Activated naive CD4-positive, alpha-beta T cell treated with Interleukin-2 at 50 U/mL for 16 hours (primary cell): ENCODE measurements around the gene KRT9.
"Not testable (repeated sequence)": the region's sequence is repeated elsewhere in the genome, so short reads cannot be mapped to it uniquely, and the experiment has no call there.

ENCODE experiments used
- DNase-seq: peaks from one replicate; pipeline ENCODE4 v3.0.0-alpha.2; 2020

The KRT9 gene

DNA sequence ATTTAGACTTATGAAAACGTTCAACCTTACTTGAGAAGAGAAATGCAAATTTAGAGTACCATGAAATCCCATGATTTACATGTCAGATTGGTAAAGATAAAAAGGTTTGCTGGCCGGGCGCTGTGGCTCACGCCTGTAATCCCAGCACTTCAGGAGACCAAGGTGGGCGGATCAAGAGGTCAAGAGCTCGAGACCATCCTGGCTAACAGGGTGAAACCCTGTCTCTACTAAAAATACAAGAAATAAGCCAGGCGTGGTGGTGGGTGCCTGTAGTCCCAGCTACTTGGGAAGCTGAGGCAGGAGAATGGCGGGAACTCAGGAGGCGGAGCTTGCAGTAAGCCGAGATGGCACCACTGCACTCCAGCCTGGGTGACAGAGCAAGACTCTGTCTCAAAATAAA is 29.1 kb downstream of the KRT9 start:
- DNase-seq: not testable (repeated sequence)

DNA sequence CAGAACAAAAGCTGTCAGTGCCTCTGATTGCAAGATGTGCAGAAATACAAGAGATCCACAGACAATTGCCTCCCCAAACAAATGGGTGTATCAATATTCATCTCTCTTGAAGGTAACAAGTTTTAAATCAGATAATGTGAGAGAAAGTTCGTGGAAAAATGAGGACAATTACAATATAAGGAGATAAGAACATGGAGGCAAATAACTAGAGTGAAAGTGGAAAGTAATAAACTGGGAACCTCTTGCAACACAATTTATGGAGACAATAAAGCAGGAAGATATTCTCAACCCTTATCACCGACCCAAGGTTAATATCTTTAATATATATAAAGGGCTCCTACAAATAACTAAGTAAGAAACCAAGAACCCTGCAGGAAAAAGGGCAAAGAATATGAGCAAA is 29.5 kb downstream of the KRT9 start:
- no peak for DNase-seq

DNA sequence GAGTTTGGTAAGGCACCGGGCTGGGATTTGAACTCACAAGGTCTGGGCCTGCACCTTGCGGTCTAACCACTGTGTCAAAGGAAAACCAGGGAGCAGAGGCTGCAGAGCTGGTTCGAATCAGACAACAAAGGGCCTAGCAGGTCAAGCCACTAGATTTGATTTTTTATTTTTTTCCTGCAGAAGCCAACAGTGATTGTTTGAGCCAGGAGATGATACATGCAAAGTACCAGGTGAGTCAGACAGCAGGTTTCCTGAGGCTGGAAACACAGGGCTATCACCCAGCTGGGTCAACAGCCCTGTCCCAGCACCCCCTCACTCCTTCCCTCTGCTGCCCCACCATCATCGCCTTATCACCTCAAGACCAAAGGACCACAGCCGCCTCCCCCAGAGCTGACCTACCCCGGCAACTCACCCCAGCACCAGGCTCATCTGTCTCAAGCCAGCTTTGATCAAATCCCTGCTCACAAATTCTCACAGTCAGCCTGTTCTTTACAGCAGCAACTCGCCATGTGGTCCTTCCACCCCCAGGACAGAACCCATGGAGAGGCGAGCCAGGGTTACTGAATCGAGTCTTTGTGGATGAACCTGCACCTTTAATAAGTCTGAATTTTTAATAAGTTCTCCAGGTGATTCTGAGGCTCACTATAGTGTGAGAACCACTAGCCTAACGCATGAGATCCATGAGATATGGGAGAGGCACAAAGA is 30.8 kb downstream of the KRT9 start:
- DNase-seq: no peak

DNA sequence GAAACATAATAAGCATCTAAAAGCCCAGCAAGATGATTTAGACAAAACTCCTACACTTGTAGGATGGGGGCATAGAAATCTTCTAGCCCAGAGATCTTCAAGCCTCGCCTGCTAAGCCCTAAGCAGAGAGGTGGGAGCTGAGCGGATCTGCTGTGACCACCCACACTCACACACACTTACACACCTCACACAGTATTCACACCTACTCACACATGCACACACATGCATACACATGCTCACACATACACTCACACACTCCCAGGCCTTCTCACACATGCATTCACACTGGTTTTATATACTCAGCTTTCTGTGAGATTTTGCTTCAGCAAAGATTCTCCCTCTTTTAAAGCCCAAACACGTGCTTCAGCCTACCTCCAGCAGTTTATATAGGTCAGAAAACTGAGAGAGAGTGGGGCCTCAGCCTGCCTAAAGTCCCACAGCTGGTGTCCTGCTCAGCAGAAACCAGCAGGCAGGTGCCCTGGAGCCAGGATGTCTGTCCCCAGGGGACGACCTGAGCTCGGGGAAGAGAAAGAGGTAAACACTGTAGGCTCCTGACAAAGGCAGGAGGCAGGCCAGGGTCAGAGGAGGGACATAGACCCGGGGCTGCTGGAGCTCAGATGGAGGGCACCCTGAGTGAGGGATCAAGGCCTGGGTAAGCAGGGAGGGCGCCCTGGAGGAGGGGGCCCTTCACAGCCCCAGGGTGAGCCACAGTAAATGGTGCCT is 31.7 kb downstream of the KRT9 start:
- no peak for DNase-seq

DNA sequence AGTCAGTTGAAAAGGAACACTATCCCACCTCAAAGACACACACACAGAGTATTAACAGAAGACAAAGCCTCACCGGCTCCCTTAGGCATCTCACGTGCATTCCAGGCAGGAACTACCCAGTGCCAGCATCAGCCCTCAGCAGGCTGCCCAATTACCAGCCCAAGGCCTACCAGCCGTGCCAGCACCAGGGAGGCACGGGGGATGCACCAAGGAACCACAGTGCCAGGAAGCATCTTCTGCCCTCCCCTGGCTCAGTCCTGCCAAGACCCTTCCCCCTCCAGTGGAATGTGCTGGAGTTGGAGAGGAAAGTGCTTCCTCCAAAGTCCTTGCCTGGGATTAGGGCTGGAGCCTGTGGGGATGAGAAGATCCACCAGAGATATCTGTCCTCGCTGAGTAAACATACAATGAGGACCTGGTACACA is 32.8 kb downstream of the KRT9 start:
- no peak for DNase-seq

DNA sequence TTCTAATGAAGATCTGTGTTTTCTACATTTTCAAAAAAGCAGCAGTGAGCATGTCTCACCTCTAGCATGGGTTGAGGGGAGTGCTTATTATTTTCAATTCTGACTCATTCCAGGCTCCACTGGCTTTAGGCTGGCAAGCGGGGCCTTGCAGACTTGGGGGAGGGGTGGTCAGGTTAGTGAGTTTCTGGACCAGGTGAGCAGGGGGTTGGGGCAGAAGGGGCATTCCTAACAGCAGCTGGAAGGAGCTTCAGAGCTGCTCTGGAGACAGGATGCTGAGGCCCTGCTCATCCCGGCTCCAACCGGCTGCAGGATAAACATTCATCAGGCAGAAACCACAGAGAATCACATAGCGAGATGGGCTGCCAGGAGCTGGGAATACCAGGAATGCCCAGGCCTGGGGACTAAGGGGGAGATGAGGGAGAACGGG is 33.3 kb downstream of the KRT9 start:
- DNase-seq: no peak

DNA sequence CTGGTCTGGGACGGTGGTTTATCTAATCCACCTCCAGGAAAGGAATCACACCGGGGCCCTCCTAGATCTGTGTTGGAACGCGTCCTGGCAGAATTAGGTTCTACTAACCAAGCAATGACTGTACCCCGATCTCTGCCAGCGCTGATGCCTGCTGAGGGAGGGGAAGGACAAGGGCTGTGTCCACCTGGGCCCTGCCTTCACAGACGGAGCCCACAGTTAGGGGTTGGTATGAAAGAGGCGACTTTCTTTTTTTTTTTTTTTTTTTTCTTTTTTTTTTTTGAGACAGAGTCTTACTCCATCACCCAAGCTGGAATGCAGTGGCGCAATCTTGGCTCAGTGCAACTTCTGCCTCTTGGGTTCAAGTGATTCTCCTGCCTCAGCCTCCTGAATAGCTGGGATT is 33.9 kb downstream of the KRT9 start:
- no peak for DNase-seq

DNA sequence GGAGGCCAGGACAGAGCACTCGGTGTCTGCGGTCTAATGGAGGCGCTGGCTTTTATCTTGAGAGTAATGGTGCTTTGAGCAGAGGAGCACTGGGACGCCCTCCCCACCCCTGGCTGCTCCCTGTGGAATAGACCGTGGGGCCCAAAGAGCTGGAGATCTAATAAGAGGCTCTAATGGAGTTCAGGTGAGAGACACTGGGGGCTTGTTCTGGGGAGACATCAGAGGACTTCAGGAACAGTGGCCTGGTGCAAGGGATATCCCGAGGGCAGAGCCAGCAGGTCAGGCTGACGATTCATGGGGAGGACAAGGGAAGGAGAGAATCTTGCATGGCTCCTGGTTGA is 34.3 kb downstream of the KRT9 start:
- DNase-seq: no peak

DNA sequence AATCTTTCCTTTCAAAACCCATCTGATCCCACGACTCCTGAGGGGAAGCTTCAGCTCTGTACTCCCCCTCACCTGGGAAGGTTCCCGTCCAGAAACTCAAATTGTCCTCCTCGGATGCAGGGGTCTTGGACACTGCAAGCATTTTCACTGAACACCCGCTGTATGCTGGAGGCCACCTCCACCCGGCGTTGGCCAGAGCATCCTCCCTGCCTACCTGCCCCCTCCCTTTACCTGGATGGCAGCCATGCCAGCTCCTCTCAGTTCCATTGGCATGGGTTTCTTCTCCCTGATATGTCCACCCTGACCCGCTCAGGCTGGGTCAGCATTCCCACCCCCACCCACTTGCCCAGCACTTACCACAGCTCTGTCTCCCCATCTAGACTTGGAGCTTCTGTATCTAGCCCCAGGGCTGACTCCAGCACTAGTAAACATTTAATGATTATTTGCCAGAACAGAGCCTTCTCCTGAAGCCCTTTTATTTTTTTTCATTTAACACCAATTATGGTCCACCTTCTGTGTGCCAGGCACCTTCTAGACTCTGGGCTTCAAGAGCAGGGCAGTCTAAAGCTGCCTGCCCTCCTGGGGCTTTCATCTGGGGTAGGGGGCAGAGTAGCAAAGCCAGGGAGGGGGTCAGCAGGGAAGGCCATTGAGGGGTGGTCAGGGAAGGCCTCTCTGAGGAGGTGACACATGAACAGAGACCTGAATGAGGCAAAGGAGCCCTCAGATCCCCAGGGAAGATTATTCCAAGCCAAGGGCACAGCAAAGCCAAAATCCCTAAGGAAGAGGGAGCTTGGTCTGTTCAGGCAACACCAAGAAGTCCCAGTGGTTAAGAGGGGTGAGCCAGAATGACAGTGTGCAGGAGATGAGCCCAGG is 34.9 kb downstream of the KRT9 start:
- DNase-seq: no peak

DNA sequence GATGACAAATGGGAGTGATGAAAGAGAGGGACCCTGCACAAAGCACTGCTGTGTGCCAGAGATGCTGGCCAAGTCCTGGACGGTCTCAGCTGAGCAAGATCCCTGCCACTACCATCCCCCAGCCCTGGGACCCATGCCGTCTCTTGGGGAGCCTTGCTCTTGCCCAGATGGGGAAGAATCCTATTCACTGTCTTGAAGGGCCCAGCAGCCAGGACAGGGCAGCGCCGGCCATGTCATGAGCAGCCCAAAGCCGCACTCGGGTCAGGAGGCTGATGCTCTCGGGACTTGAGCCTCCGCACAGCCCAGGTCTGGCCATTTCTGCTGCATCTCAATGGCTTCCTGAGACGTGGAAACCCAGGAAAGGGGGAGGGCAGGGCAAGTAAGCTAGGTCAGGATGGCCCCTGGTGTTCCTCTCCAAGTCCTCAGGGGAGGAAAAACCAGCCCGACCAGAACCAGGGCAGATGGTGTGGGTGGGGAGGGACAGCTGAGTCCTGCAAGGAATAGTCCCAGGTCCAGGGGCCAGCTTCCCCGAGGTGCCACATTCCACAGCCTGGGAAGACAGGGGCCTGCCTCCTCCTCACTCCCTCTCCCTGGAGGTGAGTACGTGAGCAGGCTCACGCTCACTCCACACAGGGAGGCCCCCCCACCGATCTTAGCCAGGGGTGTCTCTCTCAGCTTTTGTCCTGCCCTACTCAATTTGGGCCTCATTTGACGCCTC is 35.9 kb downstream of the KRT9 start:
- no peak for DNase-seq

DNA sequence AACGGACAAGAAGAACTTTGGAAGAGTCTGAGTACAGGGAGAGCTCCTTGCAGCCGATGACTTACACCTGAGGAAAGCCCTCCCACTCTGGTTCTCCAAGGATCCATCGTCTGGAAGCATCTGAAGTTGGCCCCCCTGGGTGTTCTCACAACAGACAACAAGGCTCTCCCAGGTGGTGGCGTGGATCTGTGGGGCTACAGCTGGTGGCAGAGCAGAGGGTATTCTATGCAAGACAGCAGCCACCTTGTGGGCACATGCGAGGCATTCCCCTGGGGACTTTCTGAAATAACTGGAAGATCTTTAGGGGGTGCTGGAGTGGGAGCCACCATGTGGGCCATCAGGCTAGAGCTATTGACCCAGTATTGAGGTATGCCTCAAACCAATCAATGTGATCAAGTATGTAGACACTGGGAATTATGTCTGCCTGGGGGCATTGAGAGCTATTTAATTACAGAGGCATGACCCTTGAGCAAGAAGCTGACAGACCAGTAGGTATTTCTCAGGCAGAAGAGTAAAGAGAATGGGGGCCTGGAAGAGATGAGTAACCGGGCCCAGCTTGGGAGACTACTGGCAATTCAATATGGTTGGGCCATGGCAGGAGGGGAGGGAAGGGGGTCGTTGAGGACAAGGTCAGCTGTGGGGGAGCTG is 36.8 kb downstream of the KRT9 start:
- DNase-seq: no peak

DNA sequence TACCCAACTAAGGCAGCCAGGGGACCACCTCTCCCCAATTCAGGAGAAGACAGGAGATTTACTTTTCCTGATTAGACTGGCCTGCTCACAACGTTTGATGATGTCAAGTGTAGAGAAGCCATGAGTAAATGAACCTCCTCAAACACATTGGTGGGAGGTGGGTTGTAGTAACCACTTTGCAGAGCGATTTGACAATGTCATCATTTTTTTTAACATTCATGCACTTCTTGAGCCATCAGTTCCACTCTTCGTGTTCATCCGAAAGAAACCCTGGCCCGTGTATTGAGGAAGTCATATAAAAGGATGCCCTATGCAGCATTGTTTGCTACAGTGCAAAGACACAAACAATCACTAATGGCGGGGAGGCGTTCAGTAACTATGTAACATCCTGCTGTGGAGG is 38.2 kb downstream of the KRT9 start:
- DNase-seq: no peak

DNA sequence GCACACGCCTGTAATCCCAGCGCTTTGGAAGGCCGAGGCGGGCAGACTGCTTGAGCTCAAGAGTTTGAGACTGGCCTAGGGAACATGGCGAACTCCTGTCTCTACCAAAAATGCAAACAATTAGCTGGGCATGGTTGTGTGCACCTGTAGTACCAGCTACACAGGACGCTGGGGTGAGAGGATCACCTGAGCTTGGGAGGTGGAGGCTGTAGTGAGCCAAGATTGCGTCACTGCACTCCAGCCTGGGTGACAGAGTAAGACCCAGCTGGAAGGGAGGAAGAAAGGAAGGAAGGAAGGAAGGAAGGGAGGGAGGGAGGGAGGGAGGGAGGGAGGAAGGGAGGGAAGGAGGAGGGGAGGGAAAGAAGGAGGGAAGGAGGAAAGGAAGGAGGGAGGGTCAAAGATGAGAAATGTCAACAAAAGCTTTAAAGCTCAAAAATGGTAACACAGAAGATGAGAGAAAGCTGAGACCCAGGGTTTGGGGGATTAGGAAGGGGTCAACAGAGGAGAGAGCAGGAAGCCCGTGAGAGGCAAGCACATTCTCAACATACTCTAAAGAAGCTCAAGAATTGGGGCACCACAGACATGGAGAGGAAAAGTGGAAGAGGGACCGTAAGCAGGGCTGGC is 38.8 kb downstream of the KRT9 start:
- no peak for DNase-seq

DNA sequence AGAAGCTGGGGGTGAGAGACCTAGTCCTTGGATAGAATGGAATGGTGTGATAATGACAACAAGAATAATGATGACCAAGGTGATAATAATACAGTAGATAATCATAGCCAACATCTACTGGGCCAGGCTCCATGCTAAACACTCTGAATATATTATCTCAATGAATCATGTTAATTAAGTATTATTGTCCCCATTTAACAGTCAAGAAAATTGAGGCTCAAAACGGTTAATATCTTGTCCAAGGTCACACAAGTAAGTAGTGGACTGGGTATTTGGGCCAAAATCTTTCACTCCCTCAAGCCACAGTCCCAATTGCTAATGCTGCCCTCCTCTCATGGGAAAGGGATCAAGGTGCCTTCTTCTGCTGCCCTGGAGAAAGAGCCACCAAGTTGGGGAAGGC is 39.9 kb downstream of the KRT9 start:
- DNase-seq: no peak

DNA sequence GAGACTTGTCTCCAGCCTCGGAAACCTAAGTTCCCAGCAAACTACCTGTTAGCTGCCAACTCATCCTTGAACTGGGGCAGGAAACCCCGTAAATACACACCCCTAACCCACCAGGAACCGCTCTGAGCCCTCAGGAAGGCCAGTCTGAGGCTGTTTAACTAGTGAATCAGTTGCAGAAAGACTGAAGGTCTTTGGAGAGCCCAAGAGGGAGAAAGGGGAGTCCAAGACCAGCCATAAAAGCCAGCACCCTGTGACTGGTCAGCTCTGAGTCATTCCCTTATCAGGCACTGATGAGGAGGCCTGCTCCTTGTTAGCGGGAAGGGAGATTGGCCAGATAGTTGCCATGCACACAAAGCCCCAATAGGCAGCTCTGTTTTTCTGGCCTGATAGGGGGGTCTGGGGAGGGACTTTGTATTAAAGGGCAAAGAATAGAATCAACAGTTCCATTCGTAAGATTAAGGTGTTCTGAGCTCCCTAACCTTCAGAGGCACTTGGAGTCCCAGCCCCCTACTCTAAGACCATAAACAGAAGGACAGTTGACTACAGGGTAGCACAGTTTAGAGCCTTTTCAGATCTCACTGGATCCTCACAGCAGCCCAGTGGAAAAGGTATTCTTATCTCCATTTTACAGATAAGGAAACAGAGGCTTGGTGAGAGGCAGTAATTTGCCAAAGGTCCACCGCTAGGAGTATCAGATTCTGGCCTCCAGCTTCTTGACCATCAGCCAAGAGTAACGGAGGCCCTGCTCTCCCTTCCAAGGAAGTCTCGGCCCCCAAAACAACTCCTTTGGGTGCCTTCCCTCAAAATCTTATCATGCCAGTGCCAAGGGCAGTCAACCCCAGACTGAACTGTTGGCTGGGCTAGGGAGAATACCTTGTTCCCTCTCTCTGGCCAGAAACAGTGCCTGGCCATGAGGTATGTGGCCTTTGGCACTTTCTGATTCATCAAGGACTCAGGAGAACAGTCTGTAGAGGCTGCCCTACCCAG is 41.5 kb downstream of the KRT9 start:
- DNase-seq: no peak

DNA sequence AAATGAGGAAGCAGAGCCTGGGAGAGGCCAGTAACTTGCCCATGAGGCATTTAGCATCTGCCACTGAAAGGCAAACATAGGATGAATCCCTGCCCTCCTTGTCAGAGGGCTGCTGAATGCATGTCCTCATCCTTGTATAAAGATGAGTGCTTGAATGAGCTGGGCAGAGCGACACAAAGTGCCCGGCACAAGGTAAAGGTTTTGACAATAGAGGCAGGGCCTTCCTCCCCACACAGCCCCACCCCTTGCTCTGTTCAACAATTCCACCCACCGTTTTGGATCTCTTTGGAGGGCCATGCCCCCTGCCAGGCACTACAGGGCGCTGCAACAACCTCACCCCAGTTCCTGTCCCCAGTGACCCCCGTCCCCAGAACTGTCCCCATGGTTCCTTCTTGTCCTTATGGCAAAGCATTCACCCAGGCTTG is 42.4 kb downstream of the KRT9 start:
- no peak for DNase-seq

DNA sequence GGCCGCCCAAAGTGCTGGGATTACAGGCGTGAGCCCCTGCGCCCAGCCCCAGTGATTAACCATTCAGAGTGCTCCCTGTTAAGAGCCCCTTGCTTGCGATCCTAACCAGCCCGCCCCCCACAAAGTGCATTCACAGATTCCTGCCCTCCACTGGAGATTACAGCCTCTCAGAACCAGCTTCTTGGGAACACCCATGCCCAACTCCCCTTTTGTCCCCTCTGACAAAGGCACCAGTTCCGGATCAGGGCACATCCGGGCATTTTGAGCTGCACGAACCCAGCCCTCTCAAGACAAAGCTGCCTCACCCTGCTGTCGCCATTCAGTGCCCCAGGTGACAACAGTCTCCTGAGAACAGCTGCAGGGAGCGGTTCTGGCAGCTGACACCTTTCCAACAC is 42.9 kb downstream of the KRT9 start:
- no peak for DNase-seq

DNA sequence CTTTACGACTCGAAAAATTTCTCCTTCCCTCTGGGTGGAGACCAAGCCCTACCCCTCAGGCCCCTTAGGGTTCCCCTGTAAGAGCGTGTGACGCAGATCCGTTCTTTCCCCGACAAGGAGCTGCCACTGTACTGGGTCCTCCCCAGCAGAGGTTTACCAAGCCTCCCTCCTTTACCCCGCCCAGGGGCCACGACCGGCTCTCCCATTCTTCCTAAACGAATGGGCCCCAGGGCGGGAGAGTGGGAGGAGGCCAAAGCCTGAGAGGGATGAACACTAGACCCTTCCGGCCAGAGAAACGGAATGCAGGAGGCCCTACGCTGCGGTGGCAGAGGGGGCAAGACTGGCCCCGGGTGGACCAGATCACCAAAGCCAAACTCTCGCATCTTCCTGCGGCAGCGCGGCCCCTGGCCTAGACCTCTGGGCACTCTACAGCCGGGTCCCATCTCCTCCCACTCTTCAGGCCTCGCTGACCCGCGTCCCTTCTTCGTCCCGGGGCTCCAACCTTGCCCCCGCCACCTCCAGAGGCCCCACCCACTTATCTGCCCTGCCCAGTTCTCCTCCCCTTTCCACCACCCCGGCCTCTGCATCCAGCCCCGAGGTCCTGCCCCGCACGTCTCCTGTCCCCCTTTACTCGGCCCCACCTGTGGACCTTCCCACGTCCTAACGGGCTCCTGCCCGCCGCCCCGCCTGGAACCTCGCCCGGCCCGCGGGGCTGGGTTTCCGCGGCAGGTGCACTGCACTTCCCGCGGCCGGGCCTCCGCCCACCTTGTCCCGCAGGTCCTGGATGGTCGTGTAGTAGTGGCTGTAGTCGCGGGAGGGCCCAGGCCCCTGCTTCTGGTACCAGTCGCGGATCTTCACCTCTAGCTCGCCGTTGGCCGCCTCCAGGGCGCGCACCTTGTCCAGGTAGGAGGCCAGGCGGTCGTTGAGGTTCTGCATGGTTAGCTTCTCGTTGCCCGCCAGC is 44.5 kb downstream of the KRT9 start:
- DNase-seq: no peak

DNA sequence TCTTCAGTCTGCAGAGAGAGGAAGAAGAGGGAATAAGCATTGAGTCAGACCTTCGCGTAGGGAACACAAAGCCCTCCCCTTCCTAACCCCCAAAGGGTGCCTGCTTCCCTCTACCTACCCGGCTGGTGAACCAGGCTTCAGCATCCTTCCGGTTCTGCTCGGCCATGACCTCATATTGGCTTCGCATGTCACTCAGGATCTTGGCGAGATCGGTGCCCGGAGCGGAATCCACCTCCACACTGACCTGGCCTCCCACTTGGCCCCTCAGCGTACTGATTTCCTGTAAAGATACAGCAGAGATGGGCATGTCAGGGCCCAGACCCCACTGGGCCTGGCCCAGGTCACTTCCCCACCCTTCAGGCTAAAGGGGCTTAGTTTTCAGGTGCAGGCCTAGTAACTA is 47.6 kb downstream of the KRT9 start:
- no peak for DNase-seq

DNA sequence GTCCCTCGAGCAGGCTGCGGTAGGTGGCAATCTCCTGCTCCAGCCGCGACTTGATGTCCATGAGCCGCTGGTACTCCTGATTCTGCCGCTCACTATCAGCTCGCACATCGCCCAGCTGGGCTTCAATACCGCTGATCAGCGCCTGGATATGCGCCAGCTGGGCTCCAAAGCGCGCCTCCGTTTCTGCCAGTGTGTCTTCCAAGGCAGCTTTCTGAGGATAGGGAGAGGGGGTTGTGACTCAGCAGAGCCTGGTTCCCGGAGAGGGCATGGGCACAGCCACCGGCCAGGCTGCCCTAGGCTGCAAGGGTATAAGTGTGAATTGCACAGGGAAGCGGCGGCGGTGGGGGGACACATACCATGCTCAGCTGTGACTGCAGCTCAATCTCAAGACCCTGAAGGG is 48.1 kb downstream of the KRT9 start:
- no peak for DNase-seq
